ENCODE results near the gene TRA2B. TPM values are rescaled to one million over a fixed set of nuclear protein-coding genes. Genes with fewer than 3 reads are reported as not detected.

Gene TRA2B
- total and polyA plus RNA-seq, 2 donors (not counting 3 experiments of a cell fraction or from before 2014, with no cell fraction given) = 173 to 199 TPM

GRCh38 chr3:185959609-185960521 lies 22.1 kb upstream of the TRA2B start:
- Histone ChIP-seq H3K4me3 (replicated peaks in 1 of 3; ENCODE audit: insufficient read depth in 1 of 3, low read depth in 1 of 3, low read length in 3 of 3) (peak overlapping the region in 1 of 3 experiments; percentile 43), H3K9me1 (replicated peaks; ENCODE audit: control insufficient read depth, extremely low read depth, insufficient read depth, low read length) (no peaks in the 10 kb centered on the region), H3K9ac (replicated peaks; ENCODE audit: extremely low read depth, insufficient read depth, low read length) (peak overlapping the region; percentile 43), H3K27ac (ENCODE audit: insufficient read depth, low read depth, low read length) (peak overlapping the region; percentile 44), H3K4me1 (ENCODE audit: control insufficient read depth, extremely low read depth, insufficient read depth, low read length) (no peaks in the 10 kb centered on the region), H3K9me3 (replicated peaks; ENCODE audit: control insufficient read depth, insufficient read depth, low read length) (no peaks in the 10 kb centered on the region), H3K79me2 (ENCODE audit: control insufficient read depth, insufficient read depth, low read length) (peaks cover 20% of the 10 kb centered on the region), H3K27me3 (ENCODE audit: control insufficient read depth in 2 of 2, insufficient read depth in 2 of 2, low read length in 2 of 2) (peaks cover 2% of the 10 kb centered on the region in 2 experiments), H2AFZ (ENCODE audit: low read depth, low read length) (peak overlapping the region; percentile 39), H3K4me2 (ENCODE audit: insufficient read depth, low read length) (peak overlapping the region; percentile 54), H3K36me3 (ENCODE audit: control insufficient read depth in 2 of 2, extremely low read depth in 1 of 2, insufficient read depth in 2 of 2, low read length in 2 of 2) (no peaks in the 10 kb centered on the region), H4K20me1 (replicated peaks; ENCODE audit: control insufficient read depth, extremely low read depth, insufficient read depth, low read length) (no peaks in the 10 kb centered on the region)
- dilution Hi-C loops (cut with MboI; ENCODE audit: extremely low pct_ligation_motif_present, low sequenced_read_pairs) = no loop called here
- intact Hi-C loops (cut with micrococcal nuclease) = no loop called here
- FAIRE-seq (peak; percentile 12), DNase-seq (ENCODE audit: low read depth, low spot score) (peak; percentile 7)
- BruUV-seq (replicated peaks) = TSS peak; percentile 90
- ChIA-PET POLR2A (interaction anchor here (2.1 kb wide), 1 partner anchor 23 kb away, joined by 6 read pairs; the partner anchor contains the start of gene TRA2B), CTCF (interaction anchor here (0.7 to 13.4 kb wide), 3 partner anchors 16 to 588 kb away, joined by 3 to 144 read pairs (median 3); no protein-coding TSS in a partner anchor)
- TF ChIP-seq POLR2AphosphoS5 (IDR thresholded peaks at IDR 0.05; ENCODE audit: insufficient read depth, low read depth, low read length) = peak; percentile 69
- TF ChIP-seq POLR2A (IDR thresholded peaks at IDR 0.05; ENCODE audit: low read depth, low read length) = peak; percentile 62
- TF ChIP-seq GATA2 (IDR thresholded peaks at IDR 0.05; ENCODE audit: insufficient read depth, insufficient read length, low read depth, low read length) = no peak

- POLR2A ChIA-PET = interaction anchor here (1.3 kb wide), 1 partner anchor 20 kb away, joined by 3 read pairs; no protein-coding TSS in a partner anchor
- FAIRE-seq = no peak
Observed at GRCh38 chr3:185958626-185959025, 20.8 kb upstream of the TRA2B start.

More at GRCh38 chr3:185958626-185959025, 20.8 kb upstream of the TRA2B start:
- H3K4me3 ChIP-seq (replicated peaks in 1 of 3; ENCODE audit: insufficient read depth in 1 of 3, low read depth in 1 of 3, low read length in 3 of 3) = no peak overlapping the region
- no peak overlapping the region for H3K4me2 ChIP-seq (ENCODE audit: insufficient read depth, low read length)
- peak overlapping the region; percentile 9 for H2AFZ ChIP-seq (ENCODE audit: low read depth, low read length)
- H3K27me3 ChIP-seq (ENCODE audit: control insufficient read depth in 2 of 2, insufficient read depth in 2 of 2, low read length in 2 of 2) = peaks cover 2% of the 10 kb centered on the region in 2 experiments
- no peaks in the 10 kb centered on the region for H4K20me1 ChIP-seq (replicated peaks; ENCODE audit: control insufficient read depth, extremely low read depth, insufficient read depth, low read length)
- H3K36me3 ChIP-seq (ENCODE audit: control insufficient read depth in 2 of 2, extremely low read depth in 1 of 2, insufficient read depth in 2 of 2, low read length in 2 of 2) = no peaks in the 10 kb centered on the region
- no peaks in the 10 kb centered on the region for H3K9me1 ChIP-seq (replicated peaks; ENCODE audit: control insufficient read depth, extremely low read depth, insufficient read depth, low read length)
- no TSS peak for BruUV-seq (replicated peaks)
- no peaks in the 10 kb centered on the region for H3K4me1 ChIP-seq (ENCODE audit: control insufficient read depth, extremely low read depth, insufficient read depth, low read length)
- CTCF ChIA-PET = interaction anchor here (13.4 kb wide), 1 partner anchor 15 kb away, joined by 144 read pairs; no protein-coding TSS in a partner anchor
- no peak overlapping the region for H3K9ac ChIP-seq (replicated peaks; ENCODE audit: extremely low read depth, insufficient read depth, low read length)
- H3K27ac ChIP-seq (ENCODE audit: insufficient read depth, low read depth, low read length) = no peak overlapping the region
- TF ChIP-seq EZH2 (IDR thresholded peaks at IDR 0.05; ENCODE audit: borderline replicate concordance, low read depth, low read length, severe bottlenecking) (no peak), JUN (IDR thresholded peaks at IDR 0.05; ENCODE audit: borderline replicate concordance, insufficient read depth, insufficient read length, low read depth) (no peak), POLR2A (IDR thresholded peaks at IDR 0.05; ENCODE audit: low read depth, low read length) (no peak), GATA2 (IDR thresholded peaks at IDR 0.05; ENCODE audit: insufficient read depth, insufficient read length, low read depth, low read length) (no peak), MYC (IDR thresholded peaks at IDR 0.05; ENCODE audit: low read depth, low read length) (no peak)
- DNase-seq (ENCODE audit: low read depth, low spot score) = no peak
- no peaks in the 10 kb centered on the region for H3K9me3 ChIP-seq (replicated peaks; ENCODE audit: control insufficient read depth, insufficient read depth, low read length)
- intact Hi-C loops (cut with micrococcal nuclease) = no loop called here
- dilution Hi-C loops (cut with MboI; ENCODE audit: extremely low pct_ligation_motif_present, low sequenced_read_pairs) = no loop called here
- H3K79me2 ChIP-seq (ENCODE audit: control insufficient read depth, insufficient read depth, low read length) = peaks cover 20% of the 10 kb centered on the region

All from endothelial cell of umbilical vein (primary cell).